ENCODE results near the gene NHLRC2.
A peak's percentile ranks its signal among the peaks of the same experiment; 100 is the strongest.
"Not testable (repeated sequence)": the region's sequence is repeated elsewhere in the genome, so short reads cannot be mapped to it uniquely, and the experiment has no call there.

NHLRC2 gene, protein sequence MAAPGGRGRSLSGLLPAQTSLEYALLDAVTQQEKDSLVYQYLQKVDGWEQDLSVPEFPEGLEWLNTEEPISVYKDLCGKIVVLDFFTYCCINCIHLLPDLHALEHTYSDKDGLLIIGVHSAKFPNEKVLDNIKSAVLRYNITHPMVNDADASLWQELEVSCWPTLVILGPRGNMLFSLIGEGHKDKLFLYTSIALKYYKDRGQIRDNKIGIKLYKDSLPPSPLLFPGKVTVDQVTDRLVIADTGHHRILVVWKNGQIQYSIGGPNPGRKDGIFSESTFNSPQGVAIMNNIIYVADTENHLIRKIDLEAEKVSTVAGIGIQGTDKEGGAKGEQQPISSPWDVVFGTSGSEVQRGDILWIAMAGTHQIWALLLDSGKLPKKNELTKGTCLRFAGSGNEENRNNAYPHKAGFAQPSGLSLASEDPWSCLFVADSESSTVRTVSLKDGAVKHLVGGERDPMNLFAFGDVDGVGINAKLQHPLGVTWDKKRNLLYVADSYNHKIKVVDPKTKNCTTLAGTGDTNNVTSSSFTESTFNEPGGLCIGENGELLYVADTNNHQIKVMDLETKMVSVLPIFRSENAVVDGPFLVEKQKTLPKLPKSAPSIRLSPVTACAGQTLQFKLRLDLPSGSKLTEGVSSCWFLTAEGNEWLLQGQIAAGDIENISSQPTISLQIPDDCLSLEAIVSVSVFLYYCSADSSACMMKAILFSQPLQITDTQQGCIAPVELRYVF

GRCh38 chr10:113854013-113854760 is at the start of gene NHLRC2, which contains the start of gene DCLRE1A:
Gene NHLRC2 (plus strand): TSS chr10:113854661. CDS start chr10:113854873, 212 bp downstream.
Gene DCLRE1A (minus strand): TSS chr10:113854082. CDS start chr10:113853182, 900 bp downstream.
- DNase-seq = peak; percentile 93

- no peak for DNase-seq
Observed at GRCh38 chr10:113806503-113806902, 48.0 kb upstream of the NHLRC2 start.

- no peak for DNase-seq
Observed at GRCh38 chr10:113808168-113808567, 46.3 kb upstream of the NHLRC2 start.

DNA sequence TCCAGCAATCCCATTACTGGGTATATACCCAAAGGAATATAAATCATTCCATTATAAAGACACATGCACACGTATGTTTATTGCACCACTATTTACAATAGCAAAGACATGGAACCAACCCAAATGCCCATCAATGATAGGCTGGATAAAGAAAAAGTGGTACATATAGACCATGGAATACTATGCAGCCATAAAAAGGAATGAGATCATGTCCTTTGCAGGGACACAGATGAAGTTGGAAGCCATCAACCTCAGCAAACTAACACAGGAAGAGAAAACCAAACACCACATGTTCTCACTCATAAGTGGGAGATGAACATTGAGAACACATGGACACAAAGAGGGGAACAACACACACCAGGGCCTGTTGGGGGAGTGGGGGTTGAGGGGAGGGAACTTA is 39.8 kb upstream of the NHLRC2 start:
- not testable (repeated sequence) for DNase-seq

GRCh38 chr10:113819989-113820388 is 34.5 kb upstream of the NHLRC2 start:
- DNase-seq = no peak

- DNase-seq = no peak
Observed at GRCh38 chr10:113820507-113820906, 34.0 kb upstream of the NHLRC2 start.

DNA sequence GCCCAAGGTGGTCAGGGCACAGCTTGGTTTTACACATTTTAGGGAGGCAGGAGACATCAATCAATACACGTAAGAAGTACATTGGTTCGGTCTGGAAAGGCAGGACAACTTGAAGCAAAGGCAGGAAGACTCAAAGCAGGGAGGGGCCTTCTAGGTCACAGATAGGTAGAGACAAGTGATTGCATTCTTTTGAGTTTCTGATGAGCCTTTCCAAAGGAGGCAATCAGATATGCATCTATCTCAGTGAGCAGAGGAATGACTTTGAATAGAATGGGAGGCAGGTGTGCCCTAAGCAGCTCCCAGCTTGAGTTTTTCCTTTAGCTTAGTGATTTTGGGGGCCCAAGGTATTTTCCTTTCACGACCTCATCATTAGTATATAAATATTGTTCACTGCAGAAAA is 33.2 kb upstream of the NHLRC2 start:
- DNase-seq = not testable (repeated sequence)

- DNase-seq = no peak
Observed at GRCh38 chr10:113822174-113822573, 32.3 kb upstream of the NHLRC2 start.

- DNase-seq = no peak
Observed at GRCh38 chr10:113823389-113823788, 31.1 kb upstream of the NHLRC2 start.

- DNase-seq = no peak
Observed at GRCh38 chr10:113825791-113826190, 28.7 kb upstream of the NHLRC2 start.

- DNase-seq = not testable (repeated sequence)
Observed at GRCh38 chr10:113828567-113828966, 25.9 kb upstream of the NHLRC2 start.

GRCh38 chr10:113842171-113842570 is 12.3 kb upstream of the NHLRC2 start:
- no peak for DNase-seq

- no peak for DNase-seq
Observed at GRCh38 chr10:113843972-113844485, 10.4 kb upstream of the NHLRC2 start.

- DNase-seq = no peak
Observed at GRCh38 chr10:113846036-113846435, 8.4 kb upstream of the NHLRC2 start.

- DNase-seq = no peak
Observed at GRCh38 chr10:113849140-113849803, 5.2 kb upstream of the NHLRC2 start.

DNA sequence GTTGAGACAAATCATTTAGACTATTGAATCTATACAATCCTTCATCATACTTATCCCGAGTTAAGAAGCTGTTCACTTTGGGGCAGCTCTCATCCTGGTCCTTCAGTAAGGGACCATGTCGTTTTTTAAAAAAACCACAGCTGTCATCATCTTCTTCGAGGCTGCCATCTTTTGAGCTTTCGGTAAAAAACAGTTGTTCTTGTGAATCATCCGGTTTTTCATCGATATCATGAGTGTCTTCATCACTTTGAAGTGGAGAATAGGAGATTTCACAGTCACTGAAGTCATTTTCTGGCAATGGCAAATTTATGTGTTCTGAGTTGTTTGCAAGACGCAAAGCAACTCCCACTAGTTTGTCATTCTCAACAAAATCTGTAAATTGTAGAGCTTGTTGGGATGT is 4.5 kb upstream of the NHLRC2 start:
- DNase-seq = no peak

GRCh38 chr10:113853578-113854012 is 866 bp upstream of the NHLRC2 start:
- DNase-seq = no peak

DNA sequence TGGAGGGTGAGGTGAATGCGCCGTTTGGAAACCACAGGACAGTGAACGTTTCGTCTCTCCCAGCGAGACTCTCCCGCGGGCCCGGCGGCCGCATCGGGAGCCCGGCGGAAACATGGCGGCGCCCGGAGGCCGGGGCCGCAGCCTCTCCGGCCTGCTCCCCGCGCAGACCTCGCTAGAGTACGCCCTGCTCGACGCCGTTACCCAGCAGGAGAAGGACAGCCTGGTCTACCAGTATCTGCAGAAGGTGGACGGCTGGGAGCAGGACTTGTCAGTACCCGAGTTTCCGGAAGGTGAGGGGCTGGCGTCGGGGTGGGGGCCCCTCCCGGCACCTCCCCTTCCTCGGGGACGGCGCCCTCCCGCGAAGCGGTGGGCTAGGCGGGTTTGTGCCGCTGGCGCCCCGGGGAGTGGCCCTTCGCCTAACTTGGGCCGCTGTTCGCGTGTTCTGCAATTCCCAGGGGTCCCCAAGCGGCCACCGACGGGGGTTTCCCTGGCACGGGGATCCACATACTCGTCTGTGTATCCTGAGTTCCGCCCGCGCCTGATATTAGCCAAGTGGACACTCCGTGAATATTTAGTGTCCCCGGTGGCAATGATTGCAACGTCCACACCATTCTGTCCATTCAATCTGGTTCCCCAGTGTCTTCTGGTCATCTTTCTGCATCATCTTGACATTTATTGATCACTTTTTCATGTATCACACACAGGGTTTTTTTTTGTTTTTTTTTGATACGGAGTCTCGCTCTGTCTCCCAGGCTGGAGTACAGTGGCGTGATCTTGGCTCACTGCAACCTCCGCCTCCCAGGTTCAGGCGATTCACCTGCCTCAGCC is 514 bp downstream of the NHLRC2 start:
- DNase-seq = peak; percentile 71

- no peak for DNase-seq
Observed at GRCh38 chr10:113856563-113856962, 2.1 kb downstream of the NHLRC2 start.

GRCh38 chr10:113857210-113857609 is 2.7 kb downstream of the NHLRC2 start:
- no peak for DNase-seq

- no peak for DNase-seq
Observed at GRCh38 chr10:113858541-113858940, 4.1 kb downstream of the NHLRC2 start.

GRCh38 chr10:113859261-113859660 is 4.8 kb downstream of the NHLRC2 start:
- no peak for DNase-seq

All from KG1 (cell line).